SU-DHL-6 (cell line): ENCODE results near the gene RALGPS1.

Source experiments
- H2AFZ ChIP-seq: fragments of 200-600 bp; sonication (generic); 2 replicates; pipeline ENCODE4 v1.6.1; 2014; ENCODE audit warnings: low read depth, mild to moderate bottlenecking, moderate library complexity, mixed read lengths, antibody characterized with exemption, low read length; ENCODE audit not compliant: severe bottlenecking
- H3F3A ChIP-seq: fragments of 200-600 bp; shearing (Covaris generic); 2 replicates; pipeline ENCODE4 v1.6.0; 2016; ENCODE audit warnings: antibody characterized with exemption, mild to moderate bottlenecking; ENCODE audit not compliant: insufficient read depth
- H3K27ac ChIP-seq: fragments of 200-600 bp; sonication (generic); 2 replicates; pipeline ENCODE4 v1.5.1; 2016; ENCODE audit warnings: low read depth, mild to moderate bottlenecking, low read length, moderate library complexity, mixed read lengths
- H3K27me3 ChIP-seq: fragments of 200-600 bp; sonication (generic), shearing (Covaris generic); 2 replicates; pipeline ENCODE4 v1.6.0; 2014; ENCODE audit warnings: mild to moderate bottlenecking, low read length
- H3K36me3 ChIP-seq: fragments of 200-600 bp; sonication (generic); 2 replicates; pipeline ENCODE4 v1.6.1; 2014; ENCODE audit warnings: mild to moderate bottlenecking, low read length, mixed read lengths
- H3K4me2 ChIP-seq: fragments of 300-600, 200-600 bp; shearing (Covaris generic), sonication (generic); 2 replicates; pipeline ENCODE4 v1.6.0; 2014; ENCODE audit warnings: low read length, low read depth, mild to moderate bottlenecking; ENCODE audit not compliant: poor library complexity, severe bottlenecking
- H3K4me3 ChIP-seq: fragments of 200-600 bp; sonication (generic); 2 replicates; pipeline ENCODE4 v1.5.1; 2014; ENCODE audit warnings: antibody characterized with exemption, low read length, mild to moderate bottlenecking, mixed read lengths; ENCODE audit not compliant: insufficient read depth, poor library complexity, severe bottlenecking
- H3K79me2 ChIP-seq: fragments of 200-600 bp; sonication (generic); 2 replicates; pipeline ENCODE4 v1.6.1; 2014; ENCODE audit warnings: mild to moderate bottlenecking, low read length, moderate library complexity; ENCODE audit not compliant: insufficient read depth
- H3K9ac ChIP-seq: fragments of 200-600 bp; sonication (generic); 2 replicates; pipeline ENCODE4 v1.7.0; 2014; ENCODE audit warnings: mild to moderate bottlenecking, low read length
- H3K9me2 ChIP-seq: fragments of 200-600 bp; sonication (generic); replicated peaks from 2 replicates; pipeline ENCODE4 v1.6.1; 2014; ENCODE audit warnings: low read length; ENCODE audit not compliant: insufficient read depth
- H3K9me3 ChIP-seq: fragments of 200-600 bp; sonication (generic); 2 replicates; pipeline ENCODE4 v1.6.1; 2014; ENCODE audit warnings: low read length, mixed read lengths; ENCODE audit not compliant: insufficient read depth
- H4K20me1 ChIP-seq: fragments of 200-600 bp; sonication (generic); 2 replicates; pipeline ENCODE4 v1.6.1; 2014; ENCODE audit warnings: low read depth, mild to moderate bottlenecking, antibody characterized with exemption, low read length, moderate library complexity, mixed read lengths
- EZH2phosphoT487 ChIP-seq: fragments of 200-600 bp; sonication (generic), shearing (Covaris generic); conservative IDR thresholded peaks from 2 replicates; pipeline ENCODE4 v1.6.1; 2018; ENCODE audit warnings: mild to moderate bottlenecking, antibody characterized with exemption, low read length, moderate library complexity, mixed read lengths
- TF ChIP-seq, protein P1 (sequence below): fragments of 200-600 bp; sonication (generic); IDR thresholded peaks from one replicate; pipeline ENCODE4 v1.5.1; 2017; ENCODE audit warnings: antibody characterized with exemption, mild to moderate bottlenecking, low read length, moderate library complexity; ENCODE audit not compliant: insufficient read depth, poor library complexity, severe bottlenecking

The RALGPS1 gene

DNA sequence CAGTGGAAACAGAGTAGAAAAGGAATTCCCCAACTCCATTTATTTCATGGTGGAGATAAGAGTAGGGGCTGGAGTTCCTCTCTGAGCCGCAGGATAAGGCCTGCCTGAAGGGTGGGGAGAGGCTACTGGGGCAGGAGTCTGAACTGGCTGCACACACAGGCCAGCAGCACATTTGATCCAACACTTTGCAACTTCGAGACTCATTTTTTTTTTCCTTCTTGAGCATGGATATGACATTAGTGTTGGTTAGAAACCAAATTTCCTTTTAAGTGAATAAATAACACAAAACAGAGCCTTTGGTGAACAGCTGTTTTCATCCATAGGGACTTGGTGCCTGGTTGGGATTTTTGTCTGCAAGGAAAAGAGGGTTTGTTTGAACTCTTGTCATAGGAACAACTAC lies 76.6 kb downstream of the RALGPS1 start:
- Histone ChIP-seq H3K4me2 (no peak overlapping the region), H3K79me2 (no peaks in the 10 kb centered on the region), H4K20me1 (no peaks in the 10 kb centered on the region), H3K9me3 (peaks cover 5% of the 10 kb centered on the region; the same call in 1 of the 2 replicates), H3K9me2 (no peaks in the 10 kb centered on the region), H3K27ac (no peak overlapping the region), H3K9ac (no peak overlapping the region), H3K4me3 (no peak overlapping the region), H3K27me3 (no peaks in the 10 kb centered on the region), H3K36me3 (peaks cover 9% of the 10 kb centered on the region; the same call in 1 of the 2 replicates), H3F3A (no peaks in the 10 kb centered on the region), H2AFZ (no peak overlapping the region)
- no peak for TF ChIP-seq EZH2phosphoT487
- TF ChIP-seq, protein P1, sequence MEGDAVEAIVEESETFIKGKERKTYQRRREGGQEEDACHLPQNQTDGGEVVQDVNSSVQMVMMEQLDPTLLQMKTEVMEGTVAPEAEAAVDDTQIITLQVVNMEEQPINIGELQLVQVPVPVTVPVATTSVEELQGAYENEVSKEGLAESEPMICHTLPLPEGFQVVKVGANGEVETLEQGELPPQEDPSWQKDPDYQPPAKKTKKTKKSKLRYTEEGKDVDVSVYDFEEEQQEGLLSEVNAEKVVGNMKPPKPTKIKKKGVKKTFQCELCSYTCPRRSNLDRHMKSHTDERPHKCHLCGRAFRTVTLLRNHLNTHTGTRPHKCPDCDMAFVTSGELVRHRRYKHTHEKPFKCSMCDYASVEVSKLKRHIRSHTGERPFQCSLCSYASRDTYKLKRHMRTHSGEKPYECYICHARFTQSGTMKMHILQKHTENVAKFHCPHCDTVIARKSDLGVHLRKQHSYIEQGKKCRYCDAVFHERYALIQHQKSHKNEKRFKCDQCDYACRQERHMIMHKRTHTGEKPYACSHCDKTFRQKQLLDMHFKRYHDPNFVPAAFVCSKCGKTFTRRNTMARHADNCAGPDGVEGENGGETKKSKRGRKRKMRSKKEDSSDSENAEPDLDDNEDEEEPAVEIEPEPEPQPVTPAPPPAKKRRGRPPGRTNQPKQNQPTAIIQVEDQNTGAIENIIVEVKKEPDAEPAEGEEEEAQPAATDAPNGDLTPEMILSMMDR, result no peak

DNA sequence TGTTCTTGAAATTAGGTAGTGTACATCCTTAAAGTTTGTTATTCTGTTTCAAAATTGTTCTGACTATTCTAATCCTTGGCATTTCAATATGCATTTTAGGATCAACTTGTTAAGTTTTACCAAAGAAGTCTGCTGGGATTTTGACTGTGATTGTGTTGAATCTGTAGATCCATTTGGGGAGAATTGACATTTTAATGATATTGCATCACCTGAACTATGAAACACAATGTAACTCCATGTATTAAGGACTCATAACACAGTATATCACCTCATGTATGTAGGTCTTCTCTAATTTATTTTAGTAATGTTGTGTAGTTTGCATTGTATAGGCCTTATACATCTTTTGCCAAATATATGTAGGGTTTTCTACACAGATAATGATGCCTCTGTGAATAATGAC lies 77.8 kb downstream of the RALGPS1 start:
- Histone ChIP-seq H4K20me1 (no peaks in the 10 kb centered on the region), H3K79me2 (no peaks in the 10 kb centered on the region), H3K4me3 (no peak overlapping the region), H3K9ac (no peak overlapping the region), H3K27me3 (no peaks in the 10 kb centered on the region), H3K36me3 (peaks cover 9% of the 10 kb centered on the region; the same call in 1 of the 2 replicates), H3K4me2 (no peak overlapping the region), H2AFZ (no peak overlapping the region), H3K27ac (no peak overlapping the region), H3K9me2 (no peaks in the 10 kb centered on the region), H3K9me3 (peaks cover 5% of the 10 kb centered on the region; the same call in 1 of the 2 replicates), H3F3A (no peaks in the 10 kb centered on the region)
- TF ChIP-seq, protein P1, result no peak
- no peak for TF ChIP-seq EZH2phosphoT487

DNA sequence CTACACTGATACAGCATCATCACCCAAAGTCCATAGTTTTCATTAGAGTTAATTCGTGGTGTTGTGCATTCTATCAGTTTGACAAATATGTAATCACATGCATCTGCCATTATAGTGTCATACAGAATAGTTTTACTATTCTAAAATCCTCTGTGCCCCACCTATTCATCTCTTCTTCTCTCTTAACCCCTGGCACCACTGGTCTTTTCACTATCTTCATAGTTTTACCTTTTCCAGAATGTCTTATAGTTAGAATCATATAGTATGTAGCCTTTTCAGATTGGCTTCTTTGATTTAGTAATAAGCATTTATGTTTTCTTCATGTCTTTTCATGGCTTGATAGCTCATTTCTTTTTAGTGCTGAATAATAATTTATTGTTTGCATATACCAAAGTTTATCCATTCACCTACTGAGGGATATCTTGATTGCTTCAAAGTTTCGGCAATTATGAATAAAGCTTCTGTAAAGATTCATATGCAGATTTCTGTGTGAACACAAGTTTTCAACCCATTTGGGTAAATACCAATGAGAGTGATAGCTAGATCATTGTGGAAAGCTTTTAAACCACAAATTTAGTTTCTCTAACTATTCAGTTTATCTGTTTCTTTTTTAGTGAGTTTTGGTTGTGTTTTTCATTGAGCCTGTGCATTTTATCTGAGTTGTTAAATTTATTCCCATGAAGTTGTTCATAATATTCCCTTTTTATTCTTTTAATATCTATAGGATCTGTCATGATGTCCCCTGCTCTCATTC lies 84.9 kb downstream of the RALGPS1 start:
- no peak overlapping the region for H3K4me2 ChIP-seq
- no peaks in the 10 kb centered on the region; the same call in 1 of the 2 replicates for H3K36me3 ChIP-seq
- no peaks in the 10 kb centered on the region for H3K9me2 ChIP-seq
- no peaks in the 10 kb centered on the region for H3K9me3 ChIP-seq
- H3K9ac ChIP-seq, result no peak overlapping the region
- no peaks in the 10 kb centered on the region for H3K27me3 ChIP-seq
- no peaks in the 10 kb centered on the region for H3K79me2 ChIP-seq
- H3K4me3 ChIP-seq, result no peak overlapping the region
- H3K27ac ChIP-seq, result no peak overlapping the region
- no peak overlapping the region for H2AFZ ChIP-seq
- no peak for TF ChIP-seq EZH2phosphoT487
- TF ChIP-seq, protein P1, result no peak
- H3F3A ChIP-seq, result no peaks in the 10 kb centered on the region
- no peaks in the 10 kb centered on the region for H4K20me1 ChIP-seq
